Keratinocyte (primary cell): ENCODE measurements around the gene SYP.

Source experiments
- EZH2 ChIP-seq: IDR thresholded peaks from one replicate; pipeline ENCODE4 v1.6.1; 2012; ENCODE audit warnings: inconsistent platforms, mild to moderate bottlenecking, low read length, moderate library complexity
- TF ChIP-seq, protein P1 (sequence below), 3 experiments: IDR thresholded peaks in 1 of 3; conservative IDR thresholded peaks in 1 of 3; optimal IDR thresholded peaks in 1 of 3; 2 replicates in 2 of 3; 3 replicates in 1 of 3; pipeline versions ENCODE3 to v1.5.1; 2011; ENCODE audit warnings: low read length in 3 of 3, mild to moderate bottlenecking in 3 of 3, moderate library complexity in 2 of 3, control low read depth in 1 of 3, inconsistent platforms in 1 of 3; ENCODE audit not compliant: insufficient read depth in 2 of 3; ENCODE audit errors: extremely low read depth in 1 of 3

DNA sequence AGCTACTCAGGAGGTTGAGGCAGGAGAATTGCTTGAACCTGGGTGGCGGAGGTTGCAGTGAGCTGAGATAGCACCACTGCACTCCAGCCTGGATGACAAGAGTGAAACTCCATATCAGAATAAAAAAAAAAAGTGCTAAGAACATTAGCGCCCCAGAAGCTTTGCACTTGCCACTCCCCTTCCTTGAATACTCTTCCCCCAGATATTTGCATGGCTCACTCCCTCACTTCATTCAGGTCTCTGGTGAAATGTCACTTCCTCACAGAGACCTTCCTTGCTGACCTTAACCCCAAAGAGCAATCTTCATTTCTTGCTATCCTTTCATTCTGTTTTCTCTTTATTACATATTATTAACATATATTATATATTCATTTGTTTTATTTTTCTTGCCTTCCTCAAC, 21.9 kb upstream of the SYP start:
- TF ChIP-seq, protein P1, sequence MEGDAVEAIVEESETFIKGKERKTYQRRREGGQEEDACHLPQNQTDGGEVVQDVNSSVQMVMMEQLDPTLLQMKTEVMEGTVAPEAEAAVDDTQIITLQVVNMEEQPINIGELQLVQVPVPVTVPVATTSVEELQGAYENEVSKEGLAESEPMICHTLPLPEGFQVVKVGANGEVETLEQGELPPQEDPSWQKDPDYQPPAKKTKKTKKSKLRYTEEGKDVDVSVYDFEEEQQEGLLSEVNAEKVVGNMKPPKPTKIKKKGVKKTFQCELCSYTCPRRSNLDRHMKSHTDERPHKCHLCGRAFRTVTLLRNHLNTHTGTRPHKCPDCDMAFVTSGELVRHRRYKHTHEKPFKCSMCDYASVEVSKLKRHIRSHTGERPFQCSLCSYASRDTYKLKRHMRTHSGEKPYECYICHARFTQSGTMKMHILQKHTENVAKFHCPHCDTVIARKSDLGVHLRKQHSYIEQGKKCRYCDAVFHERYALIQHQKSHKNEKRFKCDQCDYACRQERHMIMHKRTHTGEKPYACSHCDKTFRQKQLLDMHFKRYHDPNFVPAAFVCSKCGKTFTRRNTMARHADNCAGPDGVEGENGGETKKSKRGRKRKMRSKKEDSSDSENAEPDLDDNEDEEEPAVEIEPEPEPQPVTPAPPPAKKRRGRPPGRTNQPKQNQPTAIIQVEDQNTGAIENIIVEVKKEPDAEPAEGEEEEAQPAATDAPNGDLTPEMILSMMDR (optimal IDR thresholded peaks at IDR 0.05 in 1 of 3, IDR thresholded peaks at IDR 0.05 in 1 of 3, conservative IDR thresholded peaks at IDR 0.05 in 1 of 3; ENCODE audit: extremely low read depth in 1 of 3, insufficient read depth in 2 of 3, low read length in 3 of 3): no peak
- no peak for TF ChIP-seq EZH2
